ENCODE data around the gene DHRS9.

DHRS9 gene

DNA sequence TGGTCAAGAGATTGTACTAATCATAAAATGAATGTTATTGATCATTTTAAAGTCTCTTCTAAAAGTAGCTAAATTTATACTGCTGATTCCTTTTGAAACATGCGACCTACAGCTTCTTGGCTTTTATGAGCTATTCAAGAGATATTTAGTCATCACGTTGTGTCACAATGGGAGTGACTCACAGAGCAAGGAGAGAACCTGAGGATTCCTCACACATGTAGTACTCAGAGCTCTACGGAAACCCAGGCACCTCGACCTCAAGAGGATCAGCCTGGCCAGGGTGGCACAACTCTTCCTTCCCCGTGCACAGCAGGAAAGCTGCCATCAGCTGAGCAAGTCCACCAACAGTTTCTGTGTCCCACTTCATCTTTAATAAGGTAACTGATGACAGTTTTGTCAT lies at the start of gene DHRS9:
DHRS9 (plus strand) TSS at position 223 of the 400 bp plus-strand sequence. CDS start 12,019 bp downstream, outside the sequence.
- H3K9ac ChIP-seq (ENCODE audit: low read length): no peak within 1 kb of the TSS
- no peaks in the 10 kb centered on the region for H3K27me3 ChIP-seq (ENCODE audit: low read length)
- H3F3A ChIP-seq (ENCODE audit: insufficient read depth): no peaks in the 10 kb centered on the region
- no peaks in the 10 kb centered on the region for H3K36me3 ChIP-seq (ENCODE audit: low read length)
- H4K20me1 ChIP-seq (ENCODE audit: low read depth, low read length): no peaks in the 10 kb centered on the region
- no peak within 1 kb of the TSS for H3K4me2 ChIP-seq (ENCODE audit: low read depth, low read length, poor library complexity, severe bottlenecking)
- no peaks in the 10 kb centered on the region for H3K79me2 ChIP-seq (ENCODE audit: insufficient read depth, low read length)
- no peak within 1 kb of the TSS for H3K27ac ChIP-seq (ENCODE audit: low read depth, low read length)
- no peak within 1 kb of the TSS for H3K4me3 ChIP-seq (ENCODE audit: insufficient read depth, low read length, poor library complexity, severe bottlenecking)
- no peaks in the 10 kb centered on the region for H3K9me2 ChIP-seq (replicated peaks; ENCODE audit: insufficient read depth, low read length)
- H2AFZ ChIP-seq (ENCODE audit: low read depth, low read length, severe bottlenecking): no peak within 1 kb of the TSS
- no peaks in the 10 kb centered on the region for H3K9me3 ChIP-seq (ENCODE audit: insufficient read depth, low read length)
- TF ChIP-seq, protein P1, sequence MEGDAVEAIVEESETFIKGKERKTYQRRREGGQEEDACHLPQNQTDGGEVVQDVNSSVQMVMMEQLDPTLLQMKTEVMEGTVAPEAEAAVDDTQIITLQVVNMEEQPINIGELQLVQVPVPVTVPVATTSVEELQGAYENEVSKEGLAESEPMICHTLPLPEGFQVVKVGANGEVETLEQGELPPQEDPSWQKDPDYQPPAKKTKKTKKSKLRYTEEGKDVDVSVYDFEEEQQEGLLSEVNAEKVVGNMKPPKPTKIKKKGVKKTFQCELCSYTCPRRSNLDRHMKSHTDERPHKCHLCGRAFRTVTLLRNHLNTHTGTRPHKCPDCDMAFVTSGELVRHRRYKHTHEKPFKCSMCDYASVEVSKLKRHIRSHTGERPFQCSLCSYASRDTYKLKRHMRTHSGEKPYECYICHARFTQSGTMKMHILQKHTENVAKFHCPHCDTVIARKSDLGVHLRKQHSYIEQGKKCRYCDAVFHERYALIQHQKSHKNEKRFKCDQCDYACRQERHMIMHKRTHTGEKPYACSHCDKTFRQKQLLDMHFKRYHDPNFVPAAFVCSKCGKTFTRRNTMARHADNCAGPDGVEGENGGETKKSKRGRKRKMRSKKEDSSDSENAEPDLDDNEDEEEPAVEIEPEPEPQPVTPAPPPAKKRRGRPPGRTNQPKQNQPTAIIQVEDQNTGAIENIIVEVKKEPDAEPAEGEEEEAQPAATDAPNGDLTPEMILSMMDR (IDR thresholded peaks at IDR 0.05; ENCODE audit: insufficient read depth, low read length, poor library complexity, severe bottlenecking): no peak
- TF ChIP-seq EZH2phosphoT487 (conservative IDR thresholded peaks at IDR 0.05; ENCODE audit: low read length): no peak

DNA sequence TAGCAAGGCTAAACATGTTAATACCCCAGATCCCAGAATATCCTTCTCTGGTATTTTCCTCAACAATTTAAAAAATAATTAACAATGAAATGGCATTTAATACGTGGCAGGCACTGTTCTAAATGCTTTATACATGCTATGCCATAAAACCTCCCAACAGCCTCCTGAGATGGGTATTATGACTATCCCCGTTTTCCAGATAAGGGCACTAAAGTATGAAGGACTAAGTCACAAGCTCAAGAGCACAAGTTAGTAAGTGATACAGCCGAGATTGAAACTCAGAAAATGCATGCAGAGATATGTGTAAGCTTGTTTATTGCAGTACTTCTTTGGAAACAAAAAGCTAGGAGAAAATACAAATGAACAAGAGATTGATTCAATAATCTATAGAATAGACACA lies 46.2 kb upstream of the DHRS9 start:
- Histone ChIP-seq H3K9ac (ENCODE audit: low read length) (no peak overlapping the region), H4K20me1 (ENCODE audit: low read depth, low read length) (no peaks in the 10 kb centered on the region; the same call in 1 of the 2 replicates), H3K36me3 (ENCODE audit: low read length) (no peaks in the 10 kb centered on the region), H2AFZ (ENCODE audit: low read depth, low read length, severe bottlenecking) (no peak overlapping the region), H3K27me3 (ENCODE audit: low read length) (no peaks in the 10 kb centered on the region), H3K27ac (ENCODE audit: low read depth, low read length) (no peak overlapping the region), H3K9me2 (replicated peaks; ENCODE audit: insufficient read depth, low read length) (no peaks in the 10 kb centered on the region), H3K9me3 (ENCODE audit: insufficient read depth, low read length) (no peaks in the 10 kb centered on the region), H3K4me3 (ENCODE audit: insufficient read depth, low read length, poor library complexity, severe bottlenecking) (no peak overlapping the region), H3K79me2 (ENCODE audit: insufficient read depth, low read length) (no peaks in the 10 kb centered on the region), H3F3A (ENCODE audit: insufficient read depth) (no peaks in the 10 kb centered on the region), H3K4me2 (ENCODE audit: low read depth, low read length, poor library complexity, severe bottlenecking) (no peak overlapping the region)
- TF ChIP-seq EZH2phosphoT487 (conservative IDR thresholded peaks at IDR 0.05; ENCODE audit: low read length): no peak

DNA sequence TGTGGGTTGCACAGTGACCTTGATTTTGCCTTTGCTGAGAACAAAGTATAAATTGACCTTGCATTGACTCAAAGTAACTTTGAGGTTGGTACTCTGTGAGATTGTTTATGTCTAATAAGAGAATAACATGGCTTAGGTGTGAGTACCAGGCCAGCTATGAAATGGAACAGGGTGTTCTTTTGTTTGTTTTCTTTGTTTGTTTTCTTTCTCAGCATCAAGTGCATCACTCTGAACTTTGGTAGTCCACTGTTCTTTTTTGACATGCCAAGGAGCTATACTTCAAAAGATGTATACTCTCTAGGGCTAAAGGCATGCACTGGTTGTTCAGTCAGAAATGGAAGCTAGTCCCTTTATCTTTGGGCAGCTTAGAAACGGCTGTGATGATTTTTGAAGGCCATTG lies 43.3 kb upstream of the DHRS9 start:
- no peaks in the 10 kb centered on the region for H3K36me3 ChIP-seq (ENCODE audit: low read length)
- no peaks in the 10 kb centered on the region for H3K9me2 ChIP-seq (replicated peaks; ENCODE audit: insufficient read depth, low read length)
- no peaks in the 10 kb centered on the region for H3F3A ChIP-seq (ENCODE audit: insufficient read depth)
- no peak overlapping the region for H2AFZ ChIP-seq (ENCODE audit: low read depth, low read length, severe bottlenecking)
- H3K27ac ChIP-seq (ENCODE audit: low read depth, low read length): no peak overlapping the region
- no peak overlapping the region for H3K9ac ChIP-seq (ENCODE audit: low read length)
- no peak overlapping the region for H3K4me3 ChIP-seq (ENCODE audit: insufficient read depth, low read length, poor library complexity, severe bottlenecking)
- H4K20me1 ChIP-seq (ENCODE audit: low read depth, low read length): no peaks in the 10 kb centered on the region; the same call in 1 of the 2 replicates
- TF ChIP-seq, protein P1 (IDR thresholded peaks at IDR 0.05; ENCODE audit: insufficient read depth, low read length, poor library complexity, severe bottlenecking): no peak
- no peak for TF ChIP-seq EZH2phosphoT487 (conservative IDR thresholded peaks at IDR 0.05; ENCODE audit: low read length)
- no peaks in the 10 kb centered on the region for H3K27me3 ChIP-seq (ENCODE audit: low read length)
- H3K4me2 ChIP-seq (ENCODE audit: low read depth, low read length, poor library complexity, severe bottlenecking): no peak overlapping the region
- H3K9me3 ChIP-seq (ENCODE audit: insufficient read depth, low read length): no peaks in the 10 kb centered on the region
- H3K79me2 ChIP-seq (ENCODE audit: insufficient read depth, low read length): no peaks in the 10 kb centered on the region

DNA sequence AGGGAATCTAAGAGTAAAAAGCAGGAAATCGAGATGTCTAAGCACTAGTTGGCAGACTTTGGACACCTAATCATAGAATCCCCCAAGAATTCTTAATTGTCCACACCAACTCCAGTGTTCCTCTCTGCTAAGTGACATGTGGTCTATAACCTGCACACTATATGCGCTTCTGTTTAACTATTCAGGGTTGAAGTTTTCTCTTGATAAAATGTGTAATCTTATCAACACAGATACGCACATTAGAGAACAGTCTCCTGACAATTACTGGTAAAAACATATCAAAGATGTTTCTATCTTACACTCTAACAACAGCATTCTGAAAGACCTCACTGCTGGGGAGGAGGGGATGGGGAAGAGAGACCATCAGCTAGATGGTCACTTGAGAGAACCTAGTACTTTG lies 42.1 kb upstream of the DHRS9 start:
- no peak overlapping the region for H3K4me2 ChIP-seq (ENCODE audit: low read depth, low read length, poor library complexity, severe bottlenecking)
- no peaks in the 10 kb centered on the region for H3K27me3 ChIP-seq (ENCODE audit: low read length)
- no peaks in the 10 kb centered on the region for H3F3A ChIP-seq (ENCODE audit: insufficient read depth)
- H3K4me3 ChIP-seq (ENCODE audit: insufficient read depth, low read length, poor library complexity, severe bottlenecking): no peak overlapping the region
- H3K9me2 ChIP-seq (replicated peaks; ENCODE audit: insufficient read depth, low read length): no peaks in the 10 kb centered on the region
- H3K36me3 ChIP-seq (ENCODE audit: low read length): no peaks in the 10 kb centered on the region
- no peak overlapping the region for H3K27ac ChIP-seq (ENCODE audit: low read depth, low read length)
- no peak for TF ChIP-seq EZH2phosphoT487 (conservative IDR thresholded peaks at IDR 0.05; ENCODE audit: low read length)
- TF ChIP-seq, protein P1 (IDR thresholded peaks at IDR 0.05; ENCODE audit: insufficient read depth, low read length, poor library complexity, severe bottlenecking): no peak
- no peak overlapping the region for H3K9ac ChIP-seq (ENCODE audit: low read length)
- no peak overlapping the region for H2AFZ ChIP-seq (ENCODE audit: low read depth, low read length, severe bottlenecking)
- no peaks in the 10 kb centered on the region for H3K79me2 ChIP-seq (ENCODE audit: insufficient read depth, low read length)
- H3K9me3 ChIP-seq (ENCODE audit: insufficient read depth, low read length): no peaks in the 10 kb centered on the region
- H4K20me1 ChIP-seq (ENCODE audit: low read depth, low read length): no peaks in the 10 kb centered on the region
